ENCODE results near the gene CFAP300. TPM values are rescaled to one million over a fixed set of nuclear protein-coding genes. Genes with fewer than 3 reads are reported as not detected.

CFAP300 gene
- polyA plus RNA-seq, 2 of the 4 experiments (the other 2 are of a cell fraction), result 8.2 to 17.1 TPM

- DNase-seq (ENCODE audit: low read depth in 1 of 2, low spot score in 1 of 2), result no peak
- ATAC-seq, result no peak
- FAIRE-seq, result no peak
- no peaks in the 10 kb centered on the region for H3K4me1 ChIP-seq
- no peak overlapping the region for H3K27ac ChIP-seq
- H3K4me3 ChIP-seq, result no peak overlapping the region
- no peaks in the 10 kb centered on the region for H3K9me3 ChIP-seq
- ChIA-PET CTCF (no interaction called here), POLR2A (interaction anchor here (0.6 kb wide), 1 partner anchor 437 kb away, joined by 4 read pairs; no protein-coding TSS in a partner anchor)
- H3K4me2 ChIP-seq, result no peak overlapping the region
- 94% methylated on average over 2 of the region's 2 CpGs for WGBS (ENCODE audit: missing lambda C conversion rate)
- no peak for TF ChIP-seq MAFK (IDR thresholded peaks at IDR 0.05; ENCODE audit: partially characterized antibody)
- TF ChIP-seq MAZ (IDR thresholded peaks at IDR 0.05; ENCODE audit: borderline replicate concordance, low read depth, low read length), result no peak
- TF ChIP-seq BCL3 (IDR thresholded peaks at IDR 0.05), result no peak
- no peak for TF ChIP-seq POLR2A (IDR thresholded peaks at IDR 0.05; ENCODE audit: low read length)
- no peak for TF ChIP-seq JUN (IDR thresholded peaks at IDR 0.05)
- no peak for TF ChIP-seq ZFP36 (IDR thresholded peaks at IDR 0.05; ENCODE audit: borderline replicate concordance, partially characterized antibody)
- TF ChIP-seq HMGXB4 (CRISPR knock-in tag; IDR thresholded peaks at IDR 0.05; ENCODE audit: borderline replicate concordance), result no peak
- TF ChIP-seq HOXB5 (CRISPR knock-in tag; IDR thresholded peaks at IDR 0.05), result no peak
- TF ChIP-seq TFCP2L1 (CRISPR knock-in tag; IDR thresholded peaks at IDR 0.05), result no peak
- TF ChIP-seq GATA3 (IDR thresholded peaks at IDR 0.05; ENCODE audit: borderline replicate concordance), result no peak
- TF ChIP-seq HES2 (IDR thresholded peaks at IDR 0.05), result no peak
- no peak for TF ChIP-seq CBX8 (IDR thresholded peaks at IDR 0.05)
- TF ChIP-seq FOXS1 (CRISPR knock-in tag; IDR thresholded peaks at IDR 0.05), result no peak
Measured at GRCh38 chr11:102062106-102062505, 14.9 kb downstream of the CFAP300 start.

GRCh38 chr11:102064316-102064715, 17.1 kb downstream of the CFAP300 start:
- POLR2A ChIA-PET, result interaction anchor here (0.5 kb wide), 1 partner anchor 1256 kb away, joined by 3 read pairs; no protein-coding TSS in a partner anchor

More at GRCh38 chr11:102064316-102064715, 17.1 kb downstream of the CFAP300 start:
- Histone ChIP-seq H3K9me3 (no peaks in the 10 kb centered on the region), H3K4me2 (no peak overlapping the region), H3K27ac (no peak overlapping the region), H3K4me1 (no peaks in the 10 kb centered on the region), H3K4me3 (no peak overlapping the region)
- ATAC-seq (no peak), DNase-seq (ENCODE audit: low read depth in 1 of 2, low spot score in 1 of 2) (no peak), FAIRE-seq (no peak)
- TF ChIP-seq ESRRA (IDR thresholded peaks at IDR 0.05; ENCODE audit: borderline replicate concordance, low read length) (no peak), HEYL (CRISPR knock-in tag; IDR thresholded peaks at IDR 0.05) (no peak), BHLHE40 (IDR thresholded peaks at IDR 0.05; ENCODE audit: low read depth, low read length) (no peak), CHD2 (IDR thresholded peaks at IDR 0.05; ENCODE audit: low read length, partially characterized antibody) (no peak), EP300 (IDR thresholded peaks at IDR 0.05) (no peak), NFE2L2 (conservative IDR thresholded peaks at IDR 0.05; ENCODE audit: low read length) (no peak), CHD4 (IDR thresholded peaks at IDR 0.05; ENCODE audit: borderline replicate concordance) (no peak), ZFP36 (IDR thresholded peaks at IDR 0.05; ENCODE audit: borderline replicate concordance, partially characterized antibody) (no peak), JUNB (IDR thresholded peaks at IDR 0.05) (no peak), ATOH8 (CRISPR knock-in tag; IDR thresholded peaks at IDR 0.05; ENCODE audit: low read depth) (no peak), RNF2 (IDR thresholded peaks at IDR 0.05; ENCODE audit: borderline replicate concordance, low read depth) (no peak), NR3C1 (IDR thresholded peaks at IDR 0.05) (no peak), PBX3 (IDR thresholded peaks at IDR 0.05) (no peak), HOXB5 (CRISPR knock-in tag; IDR thresholded peaks at IDR 0.05) (no peak), HOXB13 (CRISPR knock-in tag; IDR thresholded peaks at IDR 0.05; ENCODE audit: low read depth) (no peak), TFCP2L1 (CRISPR knock-in tag; IDR thresholded peaks at IDR 0.05) (no peak)
- WGBS (ENCODE audit: missing lambda C conversion rate), result 92% methylated on average over 2 of the region's 2 CpGs
- CTCF ChIA-PET, result no interaction called here

Measured in A549 (cell line).